KMS-11 (cell line): Measurements from ENCODE around the gene NTRK3.

Experiments
- H2AFZ ChIP-seq: fragments of 200-600 bp; sonication (generic); 2 replicates; pipeline ENCODE4 v1.6.1; 2016; ENCODE audit warnings: antibody characterized with exemption, mixed run types, low read depth
- H3K27ac ChIP-seq: fragments of 200-600 bp; sonication (generic); 2 replicates; pipeline ENCODE4 v1.6.1; 2016; ENCODE audit warnings: mild to moderate bottlenecking, mixed run types
- H3K27me3 ChIP-seq: fragments of 200-600 bp; sonication (generic); 2 replicates; pipeline ENCODE4 v1.6.1; 2017; ENCODE audit warnings: mild to moderate bottlenecking, low read depth, mixed run types, moderate library complexity; ENCODE audit not compliant: insufficient read depth
- H3K36me3 ChIP-seq: fragments of 200-600 bp; sonication (generic); 2 replicates; pipeline ENCODE4 v1.6.1; 2017; ENCODE audit warnings: mild to moderate bottlenecking, mixed run types; ENCODE audit not compliant: insufficient read depth
- H3K4me1 ChIP-seq: fragments of 200-600 bp; sonication (generic); 2 replicates; pipeline ENCODE4 v1.6.1; 2016; ENCODE audit warnings: mild to moderate bottlenecking, low read depth, mixed run types; ENCODE audit not compliant: poor library complexity, severe bottlenecking
- H3K4me2 ChIP-seq: fragments of 200-600 bp; sonication (generic); 2 replicates; pipeline ENCODE4 v1.7.0; 2016; ENCODE audit warnings: mild to moderate bottlenecking, mixed run types
- H3K4me3 ChIP-seq: fragments of 200-600 bp; sonication (generic); IDR thresholded peaks from 2 replicates; pipeline ENCODE4 v1.6.1; 2017; ENCODE audit warnings: low read depth, low read length, mixed read lengths; ENCODE audit not compliant: insufficient read depth
- H3K79me2 ChIP-seq: fragments of 200-600 bp; sonication (generic); 2 replicates; pipeline ENCODE4 v1.6.1; 2016; ENCODE audit warnings: low read depth, mixed run types; ENCODE audit not compliant: insufficient read depth
- H3K9ac ChIP-seq: fragments of 200-600 bp; sonication (generic); 2 replicates; pipeline ENCODE4 v1.6.1; 2016; ENCODE audit warnings: mild to moderate bottlenecking, mixed run types
- H4K20me1 ChIP-seq: fragments of 200-600 bp; sonication (generic); 2 replicates; pipeline ENCODE4 v1.6.1; 2016; ENCODE audit warnings: mild to moderate bottlenecking, mixed run types; ENCODE audit not compliant: insufficient read depth
- TF ChIP-seq, protein P1 (sequence below): fragments of 200-600 bp; sonication (generic); conservative IDR thresholded peaks from 2 replicates; pipeline ENCODE4 v1.6.1; 2017; ENCODE audit warnings: low read depth, mild to moderate bottlenecking, antibody characterized with exemption, low read length, moderate library complexity, mixed read lengths

Gene NTRK3

DNA sequence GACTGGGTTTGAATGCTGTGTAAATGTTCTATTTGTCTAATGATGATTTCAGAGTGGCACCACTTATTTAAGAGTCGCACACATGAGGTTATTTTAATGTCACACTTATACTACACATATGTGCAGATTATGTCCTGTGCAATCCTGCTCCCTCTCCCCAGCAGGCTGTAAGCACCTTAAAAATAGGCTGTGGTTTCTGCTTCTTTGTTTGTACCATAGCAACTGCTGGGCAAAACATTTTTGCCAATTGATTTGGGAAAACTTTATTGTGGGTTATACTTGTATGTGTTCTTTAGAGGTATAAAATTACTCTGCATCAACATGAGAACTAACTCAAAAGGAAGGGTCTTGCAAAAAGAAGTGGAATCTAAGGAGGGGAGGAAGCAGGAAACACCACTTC is 318.5 kb downstream of the NTRK3 start:
- no peak overlapping the region for H3K9ac ChIP-seq
- TF ChIP-seq, protein P1, sequence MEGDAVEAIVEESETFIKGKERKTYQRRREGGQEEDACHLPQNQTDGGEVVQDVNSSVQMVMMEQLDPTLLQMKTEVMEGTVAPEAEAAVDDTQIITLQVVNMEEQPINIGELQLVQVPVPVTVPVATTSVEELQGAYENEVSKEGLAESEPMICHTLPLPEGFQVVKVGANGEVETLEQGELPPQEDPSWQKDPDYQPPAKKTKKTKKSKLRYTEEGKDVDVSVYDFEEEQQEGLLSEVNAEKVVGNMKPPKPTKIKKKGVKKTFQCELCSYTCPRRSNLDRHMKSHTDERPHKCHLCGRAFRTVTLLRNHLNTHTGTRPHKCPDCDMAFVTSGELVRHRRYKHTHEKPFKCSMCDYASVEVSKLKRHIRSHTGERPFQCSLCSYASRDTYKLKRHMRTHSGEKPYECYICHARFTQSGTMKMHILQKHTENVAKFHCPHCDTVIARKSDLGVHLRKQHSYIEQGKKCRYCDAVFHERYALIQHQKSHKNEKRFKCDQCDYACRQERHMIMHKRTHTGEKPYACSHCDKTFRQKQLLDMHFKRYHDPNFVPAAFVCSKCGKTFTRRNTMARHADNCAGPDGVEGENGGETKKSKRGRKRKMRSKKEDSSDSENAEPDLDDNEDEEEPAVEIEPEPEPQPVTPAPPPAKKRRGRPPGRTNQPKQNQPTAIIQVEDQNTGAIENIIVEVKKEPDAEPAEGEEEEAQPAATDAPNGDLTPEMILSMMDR: no peak
- no peaks in the 10 kb centered on the region for H3K79me2 ChIP-seq
- no peak overlapping the region for H3K4me3 ChIP-seq
- no peaks in the 10 kb centered on the region for H4K20me1 ChIP-seq
- H3K27me3 ChIP-seq: no peaks in the 10 kb centered on the region
- H3K27ac ChIP-seq: no peak overlapping the region
- no peaks in the 10 kb centered on the region for H3K36me3 ChIP-seq
- H3K4me2 ChIP-seq: no peak overlapping the region
- H2AFZ ChIP-seq: no peak overlapping the region
- no peaks in the 10 kb centered on the region for H3K4me1 ChIP-seq

DNA sequence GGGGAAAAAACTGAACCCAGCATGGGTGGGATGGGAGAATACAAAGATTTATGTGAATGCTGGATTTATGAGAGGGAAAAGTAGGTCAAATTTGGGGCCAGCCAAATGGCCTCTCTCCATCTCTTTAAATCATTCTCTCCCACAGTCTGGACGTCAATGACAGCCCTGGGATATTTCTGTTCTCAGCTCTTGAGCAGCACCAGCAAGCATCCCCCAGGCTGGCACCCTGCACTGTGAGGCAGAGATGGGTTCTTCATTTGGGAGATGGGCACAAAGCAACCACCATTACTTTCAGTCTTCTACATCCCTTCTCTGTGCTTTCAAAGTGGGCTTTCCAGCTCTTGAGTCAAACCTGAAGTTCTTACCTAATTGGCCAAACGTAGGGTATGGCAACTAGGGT is 321.0 kb downstream of the NTRK3 start:
- no peak overlapping the region for H3K4me3 ChIP-seq
- TF ChIP-seq, protein P1: no peak
- H3K36me3 ChIP-seq: no peaks in the 10 kb centered on the region
- no peak overlapping the region for H2AFZ ChIP-seq
- H3K9ac ChIP-seq: no peak overlapping the region
- H3K4me2 ChIP-seq: no peak overlapping the region
- H3K27me3 ChIP-seq: no peaks in the 10 kb centered on the region
- H3K27ac ChIP-seq: no peak overlapping the region
- no peaks in the 10 kb centered on the region for H3K79me2 ChIP-seq
- H3K4me1 ChIP-seq: no peaks in the 10 kb centered on the region
- H4K20me1 ChIP-seq: no peaks in the 10 kb centered on the region

- Histone ChIP-seq H3K4me3 (no peak overlapping the region), H3K9ac (no peak overlapping the region), H3K4me2 (no peak overlapping the region), H2AFZ (no peak overlapping the region), H3K79me2 (no peaks in the 10 kb centered on the region), H3K27ac (no peak overlapping the region), H3K36me3 (no peaks in the 10 kb centered on the region), H3K27me3 (no peaks in the 10 kb centered on the region), H4K20me1 (no peaks in the 10 kb centered on the region), H3K4me1 (no peaks in the 10 kb centered on the region)
- TF ChIP-seq, protein P1: no peak
Measured at GRCh38 chr15:87931584-87931983, 325.0 kb downstream of the NTRK3 start.

- TF ChIP-seq, protein P1: no peak
- Histone ChIP-seq H2AFZ (no peak overlapping the region), H3K4me2 (no peak overlapping the region), H3K36me3 (no peaks in the 10 kb centered on the region), H3K4me1 (no peaks in the 10 kb centered on the region), H3K4me3 (no peak overlapping the region), H3K9ac (no peak overlapping the region), H3K27me3 (no peaks in the 10 kb centered on the region), H3K79me2 (no peaks in the 10 kb centered on the region), H3K27ac (no peak overlapping the region), H4K20me1 (no peaks in the 10 kb centered on the region)
Measured at GRCh38 chr15:87930457-87930856, 326.1 kb downstream of the NTRK3 start.
